HuH-7 (cell line): ENCODE results near the gene NET1.

ENCODE experiments used
- DNase-seq: peaks from one replicate; pipeline ENCODE4 v3.0.0; 2011; ENCODE audit warnings: low spot score

NET1 gene

DNA sequence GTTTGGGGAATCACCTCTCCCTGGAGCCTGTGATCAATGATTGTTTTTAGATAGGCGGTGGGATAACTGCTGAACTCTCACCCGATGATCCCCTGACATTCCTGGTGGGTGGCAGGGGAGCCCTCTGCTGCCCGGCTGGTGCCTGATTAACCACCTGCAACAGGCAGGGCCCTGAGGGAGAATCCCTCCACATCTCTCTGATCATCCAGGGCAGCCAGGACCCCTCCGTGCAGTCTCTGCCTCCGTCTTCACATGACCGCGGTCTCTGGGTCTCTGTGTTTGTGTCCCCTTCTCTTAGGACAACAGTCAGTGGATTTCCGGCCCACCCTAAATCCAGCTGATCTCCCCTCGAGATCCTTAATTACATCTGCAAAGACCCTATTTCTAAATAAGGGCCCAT, 69.7 kb downstream of the NET1 start:
- no peak for DNase-seq

DNA sequence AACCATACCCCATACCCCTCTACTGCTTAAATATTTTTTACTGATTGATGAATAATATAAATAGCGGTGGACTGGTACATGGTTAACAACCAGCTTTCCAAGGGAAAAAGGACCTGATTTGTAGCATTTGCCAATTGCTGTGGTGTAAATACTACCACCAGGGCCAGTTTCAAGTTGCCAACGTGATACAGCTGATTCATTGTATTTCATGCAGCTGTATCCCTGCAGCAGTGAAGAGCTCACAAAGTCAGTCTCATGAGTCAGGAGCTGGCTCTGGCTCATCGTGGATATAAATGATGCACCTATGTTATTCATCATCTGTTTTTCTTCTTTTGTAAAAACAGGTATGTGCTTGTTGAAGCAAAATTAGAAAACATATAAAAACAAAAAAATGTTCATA, 71.8 kb downstream of the NET1 start:
- DNase-seq = no peak

DNA sequence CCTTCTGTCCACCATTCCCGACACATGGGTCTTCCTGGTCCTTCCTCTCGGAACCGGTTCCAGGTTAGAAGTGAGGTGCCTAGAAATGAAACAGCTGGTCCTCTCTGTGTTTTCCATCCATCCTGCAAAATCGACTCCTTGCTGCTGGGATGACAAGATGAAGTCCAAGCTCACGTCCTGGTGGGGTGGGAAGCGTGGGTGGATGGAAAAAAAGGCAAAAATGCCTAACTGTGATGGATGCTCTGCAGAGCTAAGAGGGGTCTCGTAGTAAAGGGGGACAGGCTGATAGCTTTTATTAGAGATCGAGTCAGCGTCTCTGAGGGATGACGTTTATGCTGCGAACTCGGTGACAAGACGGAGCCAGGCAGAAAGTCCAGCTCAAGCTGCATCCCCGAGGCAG, 72.9 kb downstream of the NET1 start:
- no peak for DNase-seq

DNA sequence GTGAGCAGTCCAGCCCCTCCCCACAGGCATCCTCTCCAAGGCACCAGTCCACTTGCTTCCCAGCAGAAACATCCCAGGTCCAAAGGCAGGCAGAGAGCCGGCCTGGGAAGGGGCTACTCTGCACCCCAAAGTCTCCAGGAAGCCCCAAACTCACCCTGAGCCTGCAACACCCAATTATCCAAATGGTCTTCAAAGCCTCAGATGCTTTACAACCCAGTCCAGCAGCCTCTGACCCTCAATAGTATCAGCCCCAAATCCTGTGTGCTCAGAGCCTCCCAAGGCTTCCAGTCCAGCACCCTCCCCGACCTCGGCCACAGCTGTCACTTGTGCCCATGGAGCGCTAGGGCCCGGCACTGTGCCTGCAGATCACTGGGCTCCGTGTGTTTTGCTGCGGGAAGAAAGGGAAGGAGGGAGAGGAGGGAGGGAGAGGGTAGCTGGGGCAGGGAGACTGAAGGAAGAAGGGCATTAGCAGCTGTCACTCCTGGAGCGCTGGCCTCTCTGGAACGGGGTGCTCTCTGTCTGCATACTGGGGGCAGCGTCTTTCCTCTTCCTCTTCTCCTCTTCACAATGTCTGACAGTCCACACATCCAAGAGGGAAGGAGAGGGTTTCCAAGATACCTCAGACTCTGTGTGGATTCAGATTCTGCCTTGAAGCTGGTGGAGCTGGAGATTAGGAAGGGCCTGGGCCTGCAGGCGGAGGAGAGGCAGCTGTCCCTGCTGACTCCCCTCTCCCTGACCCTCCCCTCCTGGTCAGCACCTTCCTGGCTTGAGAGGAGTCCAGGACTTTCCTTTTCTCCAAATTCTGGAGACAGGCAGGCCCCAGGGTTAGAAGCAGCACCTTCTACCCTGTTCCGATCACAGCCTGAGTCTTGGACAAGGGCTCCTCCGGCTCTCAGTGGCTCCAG, 73.8 kb downstream of the NET1 start:
- no peak for DNase-seq

DNA sequence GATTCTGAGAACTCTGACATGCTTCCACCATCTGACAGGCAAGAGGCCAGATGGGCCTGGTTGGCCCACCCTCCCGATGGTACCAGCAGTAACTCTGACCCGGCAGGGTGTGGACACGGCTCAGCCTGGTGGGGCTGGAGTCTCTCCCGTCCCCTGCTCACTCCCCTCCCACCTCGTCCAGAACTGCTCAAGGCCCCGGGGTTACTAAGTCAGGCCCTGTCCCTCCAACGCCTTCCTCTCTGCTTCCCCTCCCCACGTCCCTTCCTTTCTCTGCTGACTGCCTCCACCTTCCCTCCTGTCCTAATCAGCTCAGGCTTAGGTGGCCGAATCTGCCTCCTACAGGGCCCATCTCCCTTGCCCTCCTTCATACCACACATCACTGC, 74.5 kb downstream of the NET1 start:
- DNase-seq = no peak

DNA sequence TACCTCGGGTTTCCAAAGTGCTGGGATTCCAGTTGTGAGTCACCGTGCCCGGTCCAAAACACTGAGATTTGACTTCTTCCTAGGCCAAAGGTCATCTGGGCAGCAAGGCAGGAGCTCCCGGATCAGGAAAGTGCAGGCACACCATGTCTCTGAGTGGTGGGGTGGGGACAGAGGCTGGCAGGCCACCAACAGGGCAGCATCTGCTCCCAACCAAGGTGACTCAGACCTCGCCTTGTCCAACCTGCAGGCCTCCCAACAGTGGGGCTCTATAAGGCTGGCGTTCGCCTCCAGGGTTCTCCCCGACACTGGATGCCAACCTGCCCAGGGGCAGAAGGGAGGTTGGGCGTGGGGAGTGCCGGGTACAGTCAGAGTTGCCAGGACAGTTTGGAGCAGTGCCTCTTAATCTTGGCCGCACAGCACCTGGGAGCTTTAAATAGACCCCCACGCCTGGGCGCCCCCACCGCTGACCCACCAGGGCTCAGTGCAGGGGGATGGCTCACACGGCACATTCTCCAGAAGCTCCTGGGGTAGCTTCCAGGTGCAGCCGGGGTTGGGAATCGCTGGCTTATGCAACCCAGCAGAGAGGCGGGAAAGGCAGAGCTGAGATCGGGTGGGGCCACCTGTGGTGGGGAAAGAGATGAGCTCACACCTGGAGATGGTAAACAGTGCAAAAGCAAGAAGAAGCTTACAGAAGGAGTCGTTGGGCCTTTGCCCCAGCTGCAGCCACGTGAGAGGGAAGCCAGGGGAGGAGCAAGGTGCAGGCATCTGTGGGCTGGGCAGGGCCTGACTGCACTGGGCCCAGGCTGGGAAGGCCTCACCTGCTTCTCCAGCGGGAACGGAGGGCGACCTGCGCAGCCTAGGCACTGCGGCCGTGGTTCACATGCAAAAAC, 76.2 kb downstream of the NET1 start:
- DNase-seq = peak; percentile 55

DNA sequence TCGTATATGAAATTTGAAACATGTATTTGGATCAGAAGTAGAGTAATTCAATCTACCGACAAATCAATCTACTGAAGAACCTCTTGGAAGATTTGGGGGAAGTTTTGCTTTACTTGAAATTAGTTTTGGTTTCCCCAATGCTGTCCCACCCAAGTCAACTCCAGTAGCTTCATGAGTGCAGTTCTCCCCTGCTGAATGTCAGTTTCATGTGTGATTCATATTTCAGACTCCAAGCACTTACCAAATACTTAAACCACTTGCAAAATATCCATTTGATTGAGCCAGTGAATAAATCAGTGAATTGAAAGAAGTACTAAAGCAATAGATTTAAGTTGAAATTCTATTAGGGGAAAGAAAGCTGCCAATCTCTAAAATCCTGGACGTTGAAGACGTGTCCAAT, 77.7 kb downstream of the NET1 start:
- no peak for DNase-seq

DNA sequence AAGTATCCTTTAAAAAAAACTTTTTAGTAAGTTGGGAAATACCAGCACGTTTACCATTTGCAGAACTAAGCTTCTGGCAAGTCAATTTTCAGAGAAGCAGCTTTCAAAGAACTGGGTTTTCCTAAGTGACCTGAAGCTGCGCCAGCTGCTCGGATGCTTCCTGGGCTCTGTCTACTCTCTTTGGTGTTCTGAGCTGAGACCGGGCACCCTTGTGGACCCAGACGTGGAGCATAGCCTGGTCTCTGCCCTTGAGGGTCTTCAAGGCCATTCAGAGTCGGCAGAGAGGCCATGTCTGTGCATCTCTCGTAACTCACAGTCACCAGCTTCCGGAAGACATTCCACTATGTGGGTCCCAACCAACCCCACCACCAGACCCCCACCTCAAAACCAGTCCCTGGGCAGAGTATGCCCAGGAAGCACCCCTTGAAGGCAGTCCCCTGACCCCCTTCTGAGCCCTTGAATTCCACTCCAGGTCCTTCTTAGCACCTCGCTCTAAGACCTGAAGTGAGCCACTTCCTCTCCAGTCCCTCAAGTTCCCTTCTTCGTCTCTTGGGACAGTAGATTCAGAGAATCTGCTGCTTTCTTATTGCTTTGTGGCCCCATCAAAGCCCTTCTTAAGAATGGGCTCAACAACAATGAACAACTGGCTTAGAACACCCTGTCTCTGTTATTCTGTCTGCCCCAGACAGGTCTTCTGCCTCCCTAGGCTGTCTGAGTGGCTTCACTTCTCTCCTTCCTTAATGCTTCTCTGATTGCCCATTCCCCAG, 78.5 kb downstream of the NET1 start:
- no peak for DNase-seq

DNA sequence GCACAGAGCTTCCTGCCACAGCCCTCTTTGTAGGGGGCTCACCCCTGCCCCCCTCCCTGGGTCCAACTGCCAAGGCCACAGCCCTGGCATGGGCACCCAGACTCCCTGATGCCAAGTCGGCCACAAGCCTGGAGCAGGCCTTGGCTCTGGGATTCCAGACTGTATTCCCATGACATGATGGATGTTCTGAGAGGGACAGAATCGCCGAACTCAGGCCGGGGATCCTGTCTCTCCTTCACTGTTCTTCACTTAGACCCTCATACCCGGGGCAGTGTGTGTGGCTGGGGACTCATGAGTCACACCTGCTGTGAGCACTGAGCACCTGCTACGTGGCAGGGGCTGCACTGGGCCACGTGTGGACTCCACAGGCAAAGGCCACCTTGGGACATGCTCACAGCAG, 79.1 kb downstream of the NET1 start:
- no peak for DNase-seq

DNA sequence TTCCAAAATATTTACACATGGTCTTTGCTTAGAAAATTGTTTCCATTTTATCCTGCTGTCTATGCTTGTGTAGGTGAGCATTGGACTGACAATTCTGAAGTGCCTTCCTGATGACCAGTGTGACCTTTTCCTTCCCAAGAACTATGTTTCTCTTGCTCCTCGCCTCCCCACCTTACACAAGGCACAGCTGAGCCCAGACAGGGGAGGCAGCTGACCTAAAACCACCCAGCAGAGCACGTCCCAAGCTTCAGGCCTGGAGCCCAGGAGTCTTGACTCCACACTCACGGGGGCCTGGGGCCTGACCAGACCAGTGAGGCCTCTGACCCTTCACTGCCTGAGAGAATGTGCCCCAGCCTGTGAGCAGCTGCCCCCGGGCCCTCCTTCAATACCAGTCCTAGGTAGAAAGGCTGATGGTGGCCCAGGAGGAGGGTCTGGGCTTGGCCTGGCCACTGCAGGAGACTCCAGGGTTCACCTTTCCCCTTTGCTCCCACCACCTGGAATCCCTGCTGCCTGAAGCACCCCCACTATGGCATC, 80.0 kb downstream of the NET1 start:
- no peak for DNase-seq

DNA sequence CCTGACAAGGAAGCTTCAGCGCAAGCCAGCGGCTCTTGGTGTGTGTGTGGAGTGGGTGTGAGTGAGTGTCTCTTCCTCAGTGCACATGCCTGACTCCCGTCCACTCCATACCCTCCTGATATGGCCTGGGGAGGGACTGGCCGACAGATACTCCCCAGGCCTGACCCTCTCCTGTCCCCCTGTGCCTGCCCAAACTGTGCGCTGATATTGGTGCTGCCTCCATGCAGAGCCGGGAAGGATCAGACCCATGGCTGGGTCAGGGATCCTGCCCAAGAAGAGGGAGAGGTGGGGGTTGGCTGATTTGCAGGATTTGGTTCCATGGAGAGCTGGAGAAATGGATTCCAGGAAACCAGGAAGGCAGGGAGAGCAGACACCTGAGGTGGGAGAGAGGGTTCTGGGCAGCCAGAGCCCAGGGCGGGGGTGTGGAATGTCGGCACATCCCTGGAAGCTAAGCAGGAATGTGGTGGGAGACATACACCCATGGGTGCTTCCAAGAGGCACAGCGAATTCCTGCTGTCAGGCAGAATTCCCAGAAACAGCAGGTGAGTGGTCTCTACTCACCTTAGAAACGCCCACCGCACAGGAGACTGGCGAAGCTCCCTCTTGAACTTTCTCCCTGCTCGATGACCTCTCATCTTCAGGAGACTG, 80.7 kb downstream of the NET1 start:
- peak; percentile 45 for DNase-seq

DNA sequence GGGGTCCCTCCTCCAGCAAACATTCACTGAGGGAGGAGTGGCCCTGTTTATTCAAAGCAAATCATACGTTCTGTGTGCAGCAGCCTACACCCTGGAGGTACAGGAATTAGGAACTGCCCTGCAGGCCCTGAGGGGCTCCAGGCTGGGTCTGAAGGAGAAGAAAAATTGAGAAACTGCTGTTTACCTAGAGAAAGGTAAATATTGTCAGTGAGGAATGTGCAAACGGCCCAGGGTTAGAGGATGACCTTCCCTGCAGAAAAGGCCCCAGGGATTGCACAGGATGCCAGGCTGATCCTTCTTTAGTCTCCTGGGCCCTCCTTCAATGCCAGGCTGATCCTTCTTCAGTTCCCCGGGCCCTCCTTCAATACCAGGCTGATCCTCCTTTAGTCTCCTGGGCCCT, 81.3 kb downstream of the NET1 start:
- DNase-seq = peak; percentile 95

DNA sequence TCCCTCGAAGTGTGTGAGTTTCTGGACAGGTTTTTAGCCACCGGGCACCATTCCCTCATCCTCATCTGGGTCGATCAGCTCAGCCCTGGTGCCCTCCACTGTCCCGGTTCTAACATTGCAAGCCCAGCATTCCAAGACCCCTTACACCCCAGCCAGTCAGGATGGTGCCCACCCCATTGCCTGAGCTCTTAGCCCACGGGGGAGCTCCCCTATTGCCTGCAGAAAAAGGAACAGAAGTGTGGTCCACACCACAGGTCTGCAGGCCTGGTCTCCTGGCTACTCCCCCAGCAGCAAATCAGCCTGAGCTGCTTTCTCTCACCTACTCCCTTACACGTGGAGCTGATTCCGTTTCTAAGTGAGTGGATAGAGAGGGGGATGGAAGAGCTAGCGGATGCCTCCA, 82.3 kb downstream of the NET1 start:
- no peak for DNase-seq

DNA sequence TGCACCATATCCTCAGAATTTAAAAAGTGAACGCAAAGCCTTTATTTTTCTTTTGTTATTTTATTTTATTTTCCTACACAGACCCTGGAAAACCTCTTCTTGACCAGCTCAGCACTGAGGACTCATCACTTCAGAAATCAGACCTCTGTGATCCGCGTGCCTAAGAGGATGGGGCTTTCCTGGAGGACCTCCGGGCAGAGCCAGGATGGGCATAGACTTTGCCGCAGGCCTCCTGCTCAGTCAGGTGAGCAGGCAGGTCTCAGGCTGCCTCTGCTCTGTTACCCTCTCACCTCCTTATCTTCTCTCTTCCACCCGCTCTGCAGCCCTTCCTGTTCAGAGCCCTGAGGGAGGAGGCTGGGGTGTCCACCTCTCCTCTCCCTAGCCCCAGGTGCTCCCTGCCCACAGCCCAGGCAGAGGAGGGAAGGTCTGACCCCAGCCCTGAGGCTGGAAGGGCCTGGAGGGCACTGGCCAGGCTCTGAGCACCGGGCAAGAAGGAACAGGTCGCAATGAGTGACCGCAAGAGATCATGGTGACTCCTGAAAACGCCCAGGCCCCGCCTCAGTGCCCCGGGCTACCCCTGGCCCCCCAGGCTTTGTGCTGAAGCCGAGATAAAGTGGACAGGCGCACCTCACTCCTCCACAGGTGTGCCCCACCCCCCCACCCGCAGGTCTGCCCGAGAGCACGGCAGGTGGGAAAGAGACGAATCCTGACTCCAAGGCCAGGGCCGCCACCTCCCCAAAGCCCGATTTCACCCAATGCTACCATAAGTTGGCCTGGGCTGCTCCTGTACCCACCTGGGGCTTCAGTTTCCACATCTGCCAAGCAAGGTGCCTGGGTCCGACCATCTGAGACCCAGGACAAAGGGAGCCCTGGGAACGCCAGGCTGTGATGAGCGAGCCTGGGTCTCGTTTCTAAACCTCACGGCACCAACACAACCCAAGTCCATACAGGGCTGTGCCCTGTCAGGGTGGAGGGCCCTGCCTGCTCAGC, 84.2 kb downstream of the NET1 start:
- DNase-seq = no peak

DNA sequence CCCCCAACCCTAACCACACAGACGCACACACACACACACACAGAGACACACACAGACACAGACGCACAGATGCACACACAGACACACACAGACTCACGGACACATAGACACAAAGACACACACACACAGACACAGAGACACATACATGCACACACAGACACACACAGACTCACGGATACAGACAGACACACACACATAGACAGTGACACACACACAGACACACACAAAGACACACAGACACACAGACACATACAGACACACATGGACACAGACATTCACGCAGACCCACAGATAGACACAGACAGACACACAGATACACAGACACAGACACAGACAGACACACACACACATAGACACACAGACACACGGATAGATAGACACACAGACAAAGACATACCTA, 84.9 kb downstream of the NET1 start:
- DNase-seq = no peak

DNA sequence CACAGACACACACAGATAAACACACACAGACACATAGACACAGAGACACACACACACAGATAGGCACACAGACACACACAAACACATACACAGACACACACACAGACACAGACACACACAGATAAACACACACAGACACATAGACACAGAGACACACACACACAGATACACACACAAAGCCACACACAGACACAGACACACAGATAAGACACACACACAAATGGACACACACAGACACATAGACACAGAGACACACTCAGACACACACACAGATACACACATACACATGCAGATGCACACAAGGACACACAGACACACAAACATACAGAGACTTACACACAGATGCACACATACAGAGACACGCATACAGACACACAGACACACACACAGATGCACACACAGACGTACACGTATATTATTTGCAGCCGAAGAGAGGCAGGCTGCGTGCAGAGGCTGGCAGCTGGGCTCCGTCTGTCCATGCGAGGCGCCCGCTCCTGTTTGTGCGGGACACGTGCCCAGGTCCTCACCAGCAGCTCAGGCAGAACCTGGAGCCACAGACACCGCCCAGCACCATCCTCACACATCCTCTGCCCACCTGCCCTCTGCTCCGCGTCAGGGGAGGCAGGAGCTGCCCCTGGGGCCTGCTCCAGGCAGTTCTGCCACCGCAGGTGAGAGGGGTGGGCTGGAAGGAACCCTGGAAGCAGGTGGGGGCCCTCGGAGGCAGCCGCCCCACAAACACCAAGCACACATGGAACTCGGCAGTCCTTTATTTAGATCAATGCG, 85.8 kb downstream of the NET1 start:
- no peak for DNase-seq

DNA sequence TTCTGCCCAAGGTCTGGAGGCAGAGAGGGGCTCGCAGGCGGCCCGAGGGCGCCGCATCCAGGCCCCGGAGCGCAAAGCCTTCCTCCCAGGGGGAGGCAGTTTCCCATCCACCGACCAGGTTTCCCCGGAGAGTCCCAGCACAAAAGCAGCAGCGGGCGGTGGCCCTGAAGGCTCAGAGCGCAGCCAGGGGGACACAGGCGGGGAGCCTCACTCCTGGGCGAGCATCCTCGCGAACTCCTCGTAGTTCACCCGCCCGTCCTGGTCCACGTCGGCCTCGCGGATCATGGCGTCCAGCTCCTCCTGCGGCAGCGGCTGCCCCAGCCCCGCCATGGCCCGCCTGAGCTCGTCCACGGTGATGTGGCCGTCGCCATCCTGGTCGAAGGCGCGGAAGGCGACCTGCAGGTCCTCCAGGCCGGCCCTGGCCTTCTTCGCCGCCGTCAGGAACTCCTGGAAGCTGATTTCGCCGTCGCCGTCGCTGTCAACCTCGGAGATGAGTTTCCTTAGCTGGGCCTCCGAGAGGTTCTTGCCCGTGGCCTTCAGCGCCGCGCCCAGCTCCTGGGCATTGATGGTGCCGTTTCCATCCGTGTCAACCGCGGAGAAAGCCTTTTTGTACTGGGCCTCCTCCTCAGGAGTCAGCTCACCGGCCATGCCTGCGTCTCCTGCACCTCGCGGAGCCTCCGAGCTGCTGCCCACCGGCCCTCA, 86.6 kb downstream of the NET1 start:
- DNase-seq = no peak

DNA sequence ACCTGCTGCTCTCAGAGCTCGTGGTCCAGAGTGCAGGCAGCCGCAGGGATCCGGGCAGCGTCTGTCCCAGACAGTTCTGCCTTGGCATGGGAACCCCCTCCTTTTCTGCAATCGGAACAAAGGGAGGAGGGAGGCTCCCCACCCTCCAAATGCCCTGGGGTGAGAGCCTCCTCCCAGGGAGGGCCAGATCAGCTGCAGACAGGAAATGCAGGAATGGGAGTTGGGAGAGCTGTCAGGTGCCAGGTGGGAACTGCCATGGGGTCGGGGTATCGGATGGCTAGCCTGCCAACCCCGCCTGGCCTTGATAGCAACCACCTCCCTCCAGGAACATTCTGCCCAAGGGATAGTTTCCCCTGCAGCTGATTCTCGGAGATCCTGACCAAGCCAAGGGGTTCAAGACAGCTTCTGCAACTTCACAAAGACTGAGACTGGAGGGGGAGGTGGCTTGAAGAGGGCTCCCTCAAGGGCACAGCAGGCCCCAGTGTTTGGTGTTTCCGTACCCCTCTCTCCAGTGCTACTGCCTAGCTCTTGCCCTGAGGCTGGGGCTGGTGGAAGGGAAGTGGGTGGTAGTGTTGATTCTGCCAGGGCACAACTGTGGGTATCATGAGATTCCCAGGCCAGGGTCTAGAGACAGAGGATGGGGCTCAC, 87.3 kb downstream of the NET1 start, which contains the start of gene CALML5:
CALML5 (minus strand) TSS at position 78 of the 648 bp plus-strand sequence. CDS start 132 bp downstream, outside the sequence.
- DNase-seq = no peak
